Smooth muscle cell (in vitro differentiated cells): Measurements from ENCODE around the gene HIF3A. TPM values are rescaled to one million over a fixed set of nuclear protein-coding genes. Genes with fewer than 3 reads are reported as not detected.

ENCODE experiments used
- DNase-seq: peaks from one replicate; lab custom pipeline; 2025; ENCODE audit not compliant: unreplicated experiment; lab: John Stamatoyannopoulos, UW
- H2AFZ ChIP-seq: fragments of 200-600 bp; sonication (generic); 2 replicates; pipeline ENCODE4 v1.6.0; 2016; ENCODE audit warnings: antibody characterized with exemption, low read depth, mild to moderate bottlenecking
- H3F3A ChIP-seq: fragments of 200-600 bp; sonication (generic); 2 replicates; pipeline ENCODE4 v1.6.0; 2017; ENCODE audit warnings: antibody characterized with exemption, low read depth
- H3K27ac ChIP-seq: fragments of 200-600 bp; sonication (generic); 2 replicates; pipeline ENCODE4 v1.5.1; 2016; ENCODE audit warnings: low read depth, mild to moderate bottlenecking
- H3K27me3 ChIP-seq: fragments of 200-600 bp; sonication (generic); 2 replicates; pipeline ENCODE4 v1.6.1; 2016; ENCODE audit warnings: low read depth, mild to moderate bottlenecking
- H3K36me3 ChIP-seq: fragments of 200-600 bp; sonication (generic); 2 replicates; pipeline ENCODE4 v1.5.1; 2016; ENCODE audit warnings: low read depth
- H3K4me1 ChIP-seq: fragments of 200-600 bp; sonication (generic); 2 replicates; pipeline ENCODE4 v1.5.1; 2016; ENCODE audit warnings: low read depth
- H3K4me2 ChIP-seq: fragments of 200-600 bp; sonication (generic); 2 replicates; pipeline ENCODE4 v1.6.0; 2016; ENCODE audit warnings: mild to moderate bottlenecking
- H3K4me3 ChIP-seq: fragments of 200-600 bp; sonication (generic); 2 replicates; pipeline ENCODE4 v1.5.1; 2016; ENCODE audit warnings: mild to moderate bottlenecking
- H3K79me2 ChIP-seq: fragments of 200-600 bp; sonication (generic); 2 replicates; pipeline ENCODE4 v1.6.0; 2016; ENCODE audit warnings: low read depth, mild to moderate bottlenecking
- H3K9ac ChIP-seq: fragments of 200-600 bp; sonication (generic); 2 replicates; pipeline ENCODE4 v1.6.0; 2016; ENCODE audit warnings: low read depth
- H3K9me3 ChIP-seq: fragments of 200-600 bp; sonication (generic); replicated peaks from 2 replicates; pipeline ENCODE4 v1.5.1; 2016; ENCODE audit warnings: low read depth
- H4K20me1 ChIP-seq: fragments of 200-600 bp; sonication (generic); 2 replicates; pipeline ENCODE4 v1.6.0; 2016; ENCODE audit warnings: low read depth
- CTCF ChIP-seq: fragments of 200-600 bp; sonication (generic); IDR thresholded peaks from 2 replicates; pipeline ENCODE4 v1.5.1; 2017; ENCODE audit warnings: borderline replicate concordance, mild to moderate bottlenecking, antibody characterized with exemption; ENCODE audit not compliant: insufficient read depth, poor library complexity, severe bottlenecking
- WGBS: methylation state at CpG from one replicate; pipeline ENCODE4 v1.1.7; 2016; ENCODE audit warnings: low lambda C conversion rate; 5-methylcytosine and 5-hydroxymethylcytosine counted together
- polyA plus RNA-seq: library from polyadenylated mRNA; unstranded; fragments of >200 nt; fragmentation: Nextera tagmentation; extraction: Ambion mirVana; gene quantifications from 2 replicates; pipeline ENCODE4 v1.2.1, GENCODE V29; 2016
- total RNA-seq: library from RNA; depleted of rRNA; stranded (reverse); fragments of >200 nt; gene quantifications from 2 replicates; pipeline ENCODE4 v1.2.3, GENCODE V29; 2014

The HIF3A gene
- total and polyA plus RNA-seq, 2 experiments from 2014 or later: 4.9 to 16.2 TPM

GRCh38 chr19:46284635-46285034, 12.2 kb upstream of the HIF3A start:
- 82% methylated on average over 9 of the region's 9 CpGs for WGBS
- no peaks in the 10 kb centered on the region for H3K9me3 ChIP-seq
- no peak for TF ChIP-seq CTCF

GRCh38 chr19:46287585-46287984, 9.3 kb upstream of the HIF3A start:
- Histone ChIP-seq H3K27me3 (no peaks in the 10 kb centered on the region), H3K27ac (no peak overlapping the region), H3K4me2 (no peak overlapping the region), H3K9me3 (no peaks in the 10 kb centered on the region), H3K4me3 (no peak overlapping the region), H2AFZ (no peak overlapping the region), H3K36me3 (no peaks in the 10 kb centered on the region), H3K9ac (no peak overlapping the region), H3K79me2 (no peaks in the 10 kb centered on the region), H3K4me1 (no peaks in the 10 kb centered on the region), H3F3A (no peaks in the 10 kb centered on the region), H4K20me1 (no peaks in the 10 kb centered on the region)
- no peak for TF ChIP-seq CTCF
- no peak for DNase-seq
- WGBS: 88% methylated on average over 7 of the region's 7 CpGs

More at GRCh38 chr19:46284635-46285034, 12.2 kb upstream of the HIF3A start:
- DNase-seq: no peak
- Histone ChIP-seq H3K79me2 (no peaks in the 10 kb centered on the region), H2AFZ (no peak overlapping the region), H3K9ac (no peak overlapping the region), H3K4me2 (no peak overlapping the region), H3F3A (no peaks in the 10 kb centered on the region), H4K20me1 (no peaks in the 10 kb centered on the region), H3K36me3 (no peaks in the 10 kb centered on the region), H3K4me3 (no peak overlapping the region), H3K27me3 (no peaks in the 10 kb centered on the region), H3K4me1 (no peaks in the 10 kb centered on the region), H3K27ac (no peak overlapping the region)

GRCh38 chr19:46288896-46289588, 7.8 kb upstream of the HIF3A start:
- H2AFZ ChIP-seq: no peak overlapping the region

More at GRCh38 chr19:46288896-46289588, 7.8 kb upstream of the HIF3A start:
- DNase-seq: no peak
- Histone ChIP-seq H3K9ac (no peak overlapping the region), H4K20me1 (no peaks in the 10 kb centered on the region), H3K4me1 (no peaks in the 10 kb centered on the region), H3K4me2 (no peak overlapping the region), H3K79me2 (no peaks in the 10 kb centered on the region), H3K36me3 (no peaks in the 10 kb centered on the region), H3K27me3 (no peaks in the 10 kb centered on the region), H3K9me3 (no peaks in the 10 kb centered on the region), H3F3A (no peaks in the 10 kb centered on the region), H3K27ac (peak overlapping the region; percentile 84), H3K4me3 (no peak overlapping the region)
- no peak for TF ChIP-seq CTCF
- WGBS: 28% methylated on average over 6 of the region's 6 CpGs
